ENCODE results near the gene FANCI. TPM values are rescaled to one million over a fixed set of nuclear protein-coding genes. Genes with fewer than 3 reads are reported as not detected.

Gene FANCI
- total and polyA plus RNA-seq, 2 experiments from 2014 or later = 63.6 to 66.8 TPM

GRCh38 chr15:89196994-89197393, 46.8 kb upstream of the FANCI start (continued):
- TF ChIP-seq ZNF462 (CRISPR knock-in tag; IDR thresholded peaks at IDR 0.05) = no peak
- TF ChIP-seq NANOG (IDR thresholded peaks at IDR 0.05; ENCODE audit: borderline replicate concordance) = no peak
- no peak for TF ChIP-seq CTCF (conservative IDR thresholded peaks at IDR 0.05; ENCODE audit: low read depth in 2 of 2)
- TF ChIP-seq EZH2 (IDR thresholded peaks at IDR 0.05; ENCODE audit: low read depth, unreplicated experiment) = no peak
- TF ChIP-seq ZNF114 (CRISPR knock-in tag; IDR thresholded peaks at IDR 0.05) = no peak

GRCh38 chr15:89197503-89197971, 46.2 kb upstream of the FANCI start:
- Mint-ChIP-seq H3K4me1 (peaks cover 65% of the 10 kb centered on the region), H3K4me3 (peak overlapping the region; percentile 12; the same call in 1 of the 3 replicates)
- peak; percentile 82 for DNase-seq (ENCODE audit: low spot score)

More at GRCh38 chr15:89197503-89197971, 46.2 kb upstream of the FANCI start:
- peaks cover 45% of the 10 kb centered on the region for H3K4me1 ChIP-seq (ENCODE audit: insufficient read depth)
- H3K79me2 ChIP-seq (replicated peaks; ENCODE audit: insufficient read depth) = no peaks in the 10 kb centered on the region
- no peak for TF ChIP-seq REST (IDR thresholded peaks at IDR 0.05; ENCODE audit: unreplicated experiment)
- TF ChIP-seq NANOG (IDR thresholded peaks at IDR 0.05; ENCODE audit: borderline replicate concordance) = no peak
- TF ChIP-seq ZNF114 (CRISPR knock-in tag; IDR thresholded peaks at IDR 0.05) = no peak
- TF ChIP-seq ETS1 (IDR thresholded peaks at IDR 0.05) = no peak
- Mint-ChIP-seq H3K27ac (peak overlapping the region; percentile 84), H3K9me3 (no peaks in the 10 kb centered on the region), H3K36me3 (ENCODE audit: low read depth) (peaks cover 8% of the 10 kb centered on the region; the same call in 2 of the 3 replicates), H3K27me3 (ENCODE audit: insufficient read depth, low read depth, poor library complexity) (no peaks in the 10 kb centered on the region)
- peak; percentile 72 for ATAC-seq
- H4K20me1 ChIP-seq (replicated peaks; ENCODE audit: insufficient read depth) = no peaks in the 10 kb centered on the region
- H2AFZ ChIP-seq = no peak overlapping the region
- no peak overlapping the region for H3K4me3 ChIP-seq
- no peaks in the 10 kb centered on the region for H3K27me3 ChIP-seq (ENCODE audit: insufficient read depth)
- no peaks in the 10 kb centered on the region for H3K9me2 ChIP-seq (ENCODE audit: insufficient read depth)
- H3K4me2 ChIP-seq = peak overlapping the region; percentile 56; the same call in 1 of the 2 replicates
- no peaks in the 10 kb centered on the region for H3F3A ChIP-seq (replicated peaks; ENCODE audit: low read depth)
- peak overlapping the region; percentile 28 for H3K27ac ChIP-seq (ENCODE audit: low read depth)
- H3K36me3 ChIP-seq (ENCODE audit: insufficient read depth) = no peaks in the 10 kb centered on the region

All from GM23338 (cell line).